ENCODE results near the gene SSX2IP.

SSX2IP gene

DNA sequence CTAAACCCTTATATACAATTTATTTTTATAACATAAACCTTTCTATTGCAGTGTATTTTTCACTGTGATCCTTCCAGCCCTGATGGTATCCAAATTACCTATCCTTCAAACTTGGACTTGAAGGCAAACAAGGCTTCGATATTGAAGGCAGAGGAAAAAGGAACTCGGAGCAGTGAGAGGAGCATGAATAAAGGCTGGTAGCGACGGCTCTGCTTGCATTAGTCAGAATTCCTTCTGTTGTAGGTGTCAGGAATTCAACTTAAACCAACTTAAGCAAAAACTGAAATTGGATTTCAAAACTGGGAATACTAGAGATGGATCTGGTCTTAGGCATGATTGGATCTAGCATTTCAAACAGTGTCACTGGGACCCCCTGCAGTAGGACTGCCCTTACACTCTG lies 17.8 kb upstream of the SSX2IP start:
- DNase-seq (ENCODE audit: extremely low read depth, low read depth) = no peak
- TF ChIP-seq CTCF (IDR thresholded peaks at IDR 0.05; ENCODE audit: low read depth, low read length) = no peak

DNA sequence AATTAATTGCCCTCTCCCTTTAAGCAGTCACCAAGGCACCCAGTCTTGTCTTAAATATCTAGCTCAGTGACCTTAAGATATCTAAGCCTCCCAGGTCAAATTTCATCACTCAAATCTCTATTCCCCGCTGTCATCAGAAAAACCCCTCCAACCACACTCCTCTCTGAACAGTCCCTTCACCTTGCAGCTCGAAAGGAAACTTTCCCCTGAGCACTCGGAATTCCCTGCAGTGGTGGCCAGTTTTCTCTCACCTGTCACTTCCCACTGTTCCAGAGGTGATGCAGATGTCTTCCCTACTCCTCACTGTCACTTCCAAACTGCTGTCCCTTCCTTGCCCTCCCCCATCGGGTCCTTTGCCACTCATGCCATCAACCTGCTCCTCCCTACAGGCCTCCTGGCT lies 15.3 kb upstream of the SSX2IP start:
- TF ChIP-seq CTCF (IDR thresholded peaks at IDR 0.05; ENCODE audit: low read depth, low read length) = no peak
- no peak for DNase-seq (ENCODE audit: extremely low read depth, low read depth)

- no peak for TF ChIP-seq CTCF (IDR thresholded peaks at IDR 0.05; ENCODE audit: low read depth, low read length)
- no peak for DNase-seq (ENCODE audit: extremely low read depth, low read depth)
These were observed 14.7 kb upstream of the SSX2IP start for GRCh38 chr1:84704872-84705417.

GRCh38 chr1:84703431-84703830 lies 13.2 kb upstream of the SSX2IP start:
- TF ChIP-seq CTCF (IDR thresholded peaks at IDR 0.05; ENCODE audit: low read depth, low read length) = no peak
- DNase-seq (ENCODE audit: extremely low read depth, low read depth) = no peak

DNA sequence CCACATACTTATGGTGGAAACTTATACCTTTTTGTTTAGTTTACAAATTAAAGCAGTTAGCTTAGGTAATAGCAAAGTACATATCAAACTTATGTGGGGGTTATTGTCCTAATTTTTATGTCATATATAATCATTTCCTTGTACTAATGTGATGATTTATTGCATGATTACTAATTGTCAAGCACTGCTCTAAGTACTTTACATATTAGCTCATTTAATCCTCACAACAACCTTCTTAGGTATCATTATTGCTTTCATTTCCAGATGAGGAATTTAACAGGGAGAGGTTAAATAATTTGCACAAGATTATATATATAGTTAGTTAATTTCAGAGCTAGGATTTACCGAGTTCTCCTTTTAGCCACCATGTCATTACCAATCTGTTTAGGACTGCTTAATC lies 11.9 kb upstream of the SSX2IP start:
- no peak for DNase-seq (ENCODE audit: extremely low read depth, low read depth)
- TF ChIP-seq CTCF (IDR thresholded peaks at IDR 0.05; ENCODE audit: low read depth, low read length) = no peak

- DNase-seq (ENCODE audit: extremely low read depth, low read depth) = no peak
- TF ChIP-seq CTCF (IDR thresholded peaks at IDR 0.05; ENCODE audit: low read depth, low read length) = no peak
These were observed 11.1 kb upstream of the SSX2IP start for GRCh38 chr1:84701376-84701775.

DNA sequence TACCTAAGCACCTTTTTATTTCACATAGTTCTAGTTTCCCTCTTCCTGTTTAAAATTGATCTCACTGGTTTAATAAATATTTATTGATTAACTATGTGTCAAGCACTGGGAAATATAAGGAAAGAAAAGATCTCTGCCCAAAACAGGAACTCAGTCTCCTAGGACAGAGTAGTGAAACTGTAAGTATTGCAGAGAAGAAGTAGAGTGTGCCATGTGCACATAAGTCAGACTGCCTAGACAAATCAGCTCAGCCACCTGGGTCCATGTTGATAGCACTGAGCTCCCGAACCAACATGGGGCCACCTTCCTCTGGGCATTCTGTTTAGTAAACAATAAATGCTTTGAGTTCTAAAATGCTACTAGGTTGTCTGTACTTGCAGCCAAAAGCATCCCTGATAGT lies 9.8 kb upstream of the SSX2IP start:
- no peak for DNase-seq (ENCODE audit: extremely low read depth, low read depth)
- no peak for TF ChIP-seq CTCF (IDR thresholded peaks at IDR 0.05; ENCODE audit: low read depth, low read length)

Data from AG09319 (cell line).